ENCODE results near the gene LPAR1. TPM values are rescaled to one million over a fixed set of nuclear protein-coding genes. Genes with fewer than 3 reads are reported as not detected.

Gene LPAR1
- total RNA-seq, 1 donor from 2014 or later: 61.3 TPM

- DNase-seq (ENCODE audit: low read depth): no peak
Measured at GRCh38 chr9:111001526-111001925, 36.7 kb downstream of the LPAR1 start.

DNA sequence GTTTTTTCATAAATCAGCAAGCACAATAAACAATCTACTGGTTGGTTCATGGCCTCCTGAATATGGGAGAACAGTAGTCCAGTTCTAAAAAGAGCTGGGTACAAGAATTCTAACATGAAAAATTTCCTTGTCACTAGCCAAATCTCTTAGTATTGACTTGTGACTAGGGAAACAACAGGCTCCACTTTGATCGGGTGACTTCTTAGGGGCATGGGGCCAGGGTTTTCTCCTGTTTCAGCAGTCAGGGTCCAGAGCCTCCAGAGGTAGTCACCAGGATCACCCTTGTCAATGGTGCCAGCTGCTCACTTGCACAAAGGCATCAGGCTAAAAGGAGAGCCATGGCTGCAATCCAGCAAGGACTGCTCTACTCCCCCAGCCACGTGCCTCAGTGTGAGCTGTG lies 38.1 kb downstream of the LPAR1 start:
- peak; percentile 77 for DNase-seq (ENCODE audit: low read depth)

DNA sequence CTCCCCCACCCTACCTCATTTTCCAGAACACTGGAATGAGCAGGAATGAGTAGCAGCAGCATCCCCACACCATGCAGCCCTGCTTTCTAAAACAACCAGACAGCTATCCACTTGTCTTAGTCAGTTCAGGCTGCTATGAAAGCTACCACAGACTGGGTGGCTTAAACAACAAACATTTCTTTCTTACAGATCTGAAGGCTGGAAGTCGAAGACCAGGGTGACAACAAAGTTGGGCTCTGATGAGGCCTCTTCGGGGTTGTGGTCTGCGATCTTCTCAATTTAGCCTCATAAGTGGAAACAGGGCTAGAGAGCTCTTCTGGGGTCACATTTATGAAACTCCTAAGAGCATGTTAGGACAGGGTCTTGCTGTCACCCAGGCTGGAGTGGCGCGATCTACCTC lies 38.9 kb downstream of the LPAR1 start:
- DNase-seq (ENCODE audit: low read depth): no peak

GRCh38 chr9:110997847-110998246 lies 40.4 kb downstream of the LPAR1 start:
- DNase-seq (ENCODE audit: low read depth): no peak

DNA sequence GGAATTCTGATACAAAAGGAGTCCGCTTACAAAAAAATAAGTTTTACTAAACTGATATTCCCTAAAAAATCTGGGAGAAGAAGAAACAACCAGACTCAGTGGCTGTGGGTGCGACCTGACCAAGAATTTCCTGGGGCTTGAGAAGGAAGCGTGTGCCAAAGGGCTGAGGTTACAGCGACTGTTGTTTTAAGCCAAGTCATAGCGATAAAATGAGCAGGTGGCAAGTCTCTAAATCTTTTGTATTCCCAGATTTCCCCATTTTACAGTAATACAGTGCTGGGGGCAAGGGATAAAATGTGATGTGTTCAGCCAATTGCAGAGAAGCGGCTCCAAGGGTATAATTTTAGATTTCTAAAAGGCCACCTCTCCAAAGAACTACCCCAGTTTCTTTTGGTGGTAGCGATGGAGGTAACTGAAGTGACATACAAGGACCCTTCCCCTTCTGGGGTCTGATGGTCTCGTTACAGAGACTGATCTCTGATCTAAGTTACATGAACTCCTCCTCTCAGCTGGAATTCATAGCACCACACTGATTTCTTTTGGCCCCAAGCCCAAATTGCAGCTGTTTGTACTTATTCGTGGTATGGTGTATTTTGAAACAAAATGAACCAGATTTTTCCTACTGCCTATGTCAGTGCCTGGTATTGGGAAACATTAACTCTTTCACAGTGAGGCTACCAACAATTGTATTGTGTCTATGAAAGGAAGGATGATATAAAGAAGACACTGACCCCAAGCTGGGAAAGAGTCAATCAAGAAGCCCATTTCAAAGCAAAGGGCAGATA lies 41.6 kb downstream of the LPAR1 start:
- peak; percentile 96 for DNase-seq (ENCODE audit: low read depth)

DNA sequence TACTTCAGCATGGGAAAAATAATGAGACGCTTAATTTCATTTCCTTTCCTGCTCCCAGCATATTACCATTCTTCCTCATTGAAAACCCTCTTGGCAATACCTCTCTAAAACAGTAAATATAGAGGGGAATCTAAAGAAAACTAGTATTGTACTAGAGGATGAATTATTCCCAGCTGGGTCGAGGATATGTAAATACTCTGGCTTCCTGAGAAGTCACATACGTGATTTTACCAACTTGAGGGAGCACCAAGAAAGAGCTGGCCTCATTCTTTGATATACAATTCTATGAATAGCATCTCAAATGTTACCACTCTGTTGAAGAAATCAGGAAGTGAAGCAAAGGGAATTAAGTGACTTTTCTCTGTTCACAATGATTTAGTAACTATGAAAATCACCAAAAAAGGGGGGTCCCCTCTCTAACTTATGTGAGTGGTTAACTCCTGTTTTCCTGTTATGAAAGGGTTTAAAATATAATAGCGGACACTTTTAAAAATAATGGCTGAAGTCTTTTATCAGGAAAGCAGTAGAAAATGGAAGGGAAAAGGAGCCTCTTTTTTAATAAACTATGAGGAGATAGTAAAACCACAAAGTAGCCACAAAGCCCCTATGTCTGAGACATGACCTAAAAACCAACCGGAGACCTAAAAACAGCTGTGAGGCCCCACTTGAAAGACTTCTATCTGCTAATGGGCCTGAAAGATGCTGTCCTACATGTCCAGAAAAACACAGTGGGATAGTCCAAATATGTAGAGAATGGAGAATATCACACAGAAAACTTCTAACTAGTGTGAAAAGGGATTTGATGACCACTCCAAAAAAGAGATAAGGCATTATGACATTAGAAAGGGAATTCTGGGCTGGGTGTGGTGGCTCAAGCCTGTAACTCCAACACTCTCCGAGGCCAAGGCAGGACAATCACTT lies 42.6 kb downstream of the LPAR1 start:
- peak; percentile 80 for DNase-seq (ENCODE audit: low read depth)

GRCh38 chr9:110994771-110995241 lies 43.5 kb downstream of the LPAR1 start:
- peak; percentile 53 for DNase-seq (ENCODE audit: low read depth)

DNA sequence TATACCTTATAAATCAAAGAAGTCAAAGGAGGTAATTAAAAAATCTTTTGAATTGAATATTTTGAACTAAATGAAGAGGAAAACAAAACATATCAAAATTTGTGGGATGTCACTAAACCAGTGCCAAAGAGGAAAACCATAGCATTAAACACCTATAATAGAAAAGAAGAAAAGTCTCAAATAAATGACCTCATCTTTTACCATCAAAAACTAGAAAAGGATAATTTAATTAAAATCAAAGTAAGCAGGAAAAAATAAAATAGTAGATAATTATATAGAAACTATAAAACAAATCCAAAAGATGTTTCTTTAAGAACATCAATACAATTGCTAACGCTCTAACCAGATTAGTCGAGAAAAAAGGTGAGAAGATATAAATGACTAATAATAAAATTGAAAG lies 47.8 kb downstream of the LPAR1 start:
- DNase-seq (ENCODE audit: low read depth): no peak

GRCh38 chr9:110986529-110986928 lies 51.7 kb downstream of the LPAR1 start:
- no peak for DNase-seq (ENCODE audit: low read depth)

DNA sequence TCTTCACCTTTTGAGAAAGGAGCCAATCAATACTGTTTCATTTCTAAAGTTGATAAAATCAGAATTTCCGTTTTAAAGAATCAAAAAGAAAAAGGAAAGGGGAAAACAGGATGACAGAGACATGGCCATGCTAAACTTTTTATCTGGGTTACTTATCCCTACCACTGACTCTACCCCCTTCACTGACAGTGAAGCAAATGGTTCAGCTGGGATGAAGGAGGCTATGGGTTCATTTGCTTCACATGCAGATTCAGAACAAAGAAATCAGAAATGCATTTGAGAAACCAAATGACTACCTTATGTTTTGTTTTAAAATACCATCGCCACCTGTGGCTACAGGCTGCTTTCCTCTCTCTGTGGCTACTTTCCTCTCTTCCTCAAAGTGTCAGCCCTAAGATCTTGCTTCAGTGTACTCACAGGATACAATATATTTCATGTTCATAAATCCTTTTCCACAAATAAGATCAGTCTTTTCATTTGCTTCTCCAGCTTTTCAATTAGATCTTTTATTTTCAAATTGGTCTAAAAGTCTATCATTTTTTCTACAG lies 53.3 kb downstream of the LPAR1 start:
- DNase-seq (ENCODE audit: low read depth): no peak

DNA sequence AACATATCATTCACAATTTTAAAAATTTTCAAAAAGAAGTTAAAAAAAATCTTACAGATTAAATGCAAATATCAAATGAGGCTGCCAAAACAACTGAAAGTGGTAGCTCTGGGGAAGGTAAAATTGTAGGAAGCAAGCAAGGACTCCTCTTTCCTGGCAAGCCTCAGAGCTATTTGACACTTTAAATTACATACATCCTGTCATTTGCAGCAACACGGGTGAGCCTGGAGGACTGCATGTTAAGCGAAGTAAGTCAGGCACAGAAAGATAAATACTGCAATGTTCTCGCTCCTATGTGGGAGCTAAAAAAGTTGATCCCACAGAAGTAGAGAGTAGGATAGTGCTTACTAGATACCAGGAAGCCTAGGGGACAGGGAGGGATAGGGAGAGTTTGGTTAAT lies 58.0 kb downstream of the LPAR1 start:
- no peak for DNase-seq (ENCODE audit: low read depth)

- DNase-seq (ENCODE audit: low read depth): no peak
Measured at GRCh38 chr9:110979636-110980035, 58.6 kb downstream of the LPAR1 start.

DNA sequence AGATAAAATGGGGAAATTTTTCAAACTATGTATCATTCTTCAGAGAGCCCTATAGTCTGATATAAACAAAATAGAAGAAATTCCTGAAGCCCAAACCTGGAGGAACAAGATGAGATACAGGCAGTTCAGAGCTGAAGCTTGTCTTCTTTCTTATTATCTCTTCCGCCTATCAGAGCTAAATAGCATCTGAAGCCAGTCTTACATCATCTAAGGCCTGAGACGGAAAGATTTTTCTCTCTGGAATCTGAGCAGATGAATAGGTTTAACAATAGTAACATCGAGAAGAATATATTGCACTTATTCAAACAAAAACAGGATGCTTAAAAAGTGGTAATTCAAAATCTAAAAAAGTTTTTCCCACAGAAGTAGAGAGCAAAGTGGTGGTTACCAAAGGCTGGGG lies 59.8 kb downstream of the LPAR1 start:
- no peak for DNase-seq (ENCODE audit: low read depth)

- peak; percentile 92 for DNase-seq (ENCODE audit: low read depth)
Measured at GRCh38 chr9:110977259-110977709, 61.0 kb downstream of the LPAR1 start.

DNA sequence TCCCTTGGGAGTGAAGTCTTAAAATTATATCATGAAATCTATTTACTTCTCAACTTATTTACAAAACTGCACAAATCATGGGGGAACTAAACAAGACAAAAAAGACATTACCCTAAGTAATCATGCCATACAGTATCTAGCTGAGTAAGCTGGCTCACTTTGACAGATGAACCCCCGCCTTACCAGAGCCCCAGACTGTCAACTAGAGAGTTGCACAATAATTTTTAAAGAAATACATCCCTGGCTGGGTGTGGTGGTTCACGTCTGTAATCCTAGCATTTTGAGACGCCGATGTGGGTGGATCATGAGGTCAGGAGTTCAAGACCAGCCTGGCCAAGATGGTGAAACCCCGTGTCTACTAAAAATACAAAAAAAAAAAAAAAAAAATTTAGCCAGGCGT lies 62.3 kb downstream of the LPAR1 start:
- peak; percentile 43 for DNase-seq (ENCODE audit: low read depth)

- no peak for DNase-seq (ENCODE audit: low read depth)
Measured at GRCh38 chr9:110975278-110975677, 63.0 kb downstream of the LPAR1 start.

DNA sequence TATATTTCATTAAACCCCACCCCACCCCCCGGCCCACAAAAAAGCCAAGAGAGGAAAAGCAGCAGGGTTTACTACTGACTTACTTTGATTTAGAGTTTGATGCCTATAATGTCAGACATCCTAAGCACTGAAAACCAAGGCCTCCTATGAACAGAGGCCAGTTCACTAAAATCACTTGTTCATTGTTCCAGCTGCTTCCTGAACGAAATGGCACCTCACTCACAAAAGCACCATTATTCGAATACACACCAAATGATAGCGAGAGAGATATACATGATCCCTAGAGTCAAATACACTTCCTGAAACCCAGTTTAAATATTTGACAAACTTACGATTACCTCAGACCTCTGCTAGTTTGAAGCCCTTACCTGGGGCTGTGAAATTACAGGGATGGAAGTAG lies 66.6 kb downstream of the LPAR1 start:
- DNase-seq (ENCODE audit: low read depth): no peak

- no peak for DNase-seq (ENCODE audit: low read depth)
Measured at GRCh38 chr9:110971234-110971633, 67.0 kb downstream of the LPAR1 start.

DNA sequence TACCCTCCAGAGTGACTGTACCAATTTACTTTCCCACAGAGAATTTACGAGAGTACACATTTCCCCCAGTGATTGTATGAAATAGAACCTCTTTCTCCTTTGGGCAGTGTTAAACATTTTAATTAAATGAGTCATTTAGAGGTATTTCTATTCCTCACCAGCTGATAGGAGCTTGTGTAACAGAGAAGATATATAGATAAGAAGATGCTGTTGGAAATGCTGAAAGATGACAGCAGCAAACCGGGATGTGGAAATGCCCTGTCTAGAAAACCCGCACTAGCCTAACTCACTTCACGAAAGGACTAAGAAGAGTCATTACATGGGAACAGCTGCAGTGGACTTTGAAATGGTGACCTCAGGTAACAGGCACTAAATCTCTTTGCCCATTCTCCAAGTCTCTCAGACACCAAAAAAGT lies 68.3 kb downstream of the LPAR1 start:
- DNase-seq (ENCODE audit: low read depth): peak; percentile 64

DNA sequence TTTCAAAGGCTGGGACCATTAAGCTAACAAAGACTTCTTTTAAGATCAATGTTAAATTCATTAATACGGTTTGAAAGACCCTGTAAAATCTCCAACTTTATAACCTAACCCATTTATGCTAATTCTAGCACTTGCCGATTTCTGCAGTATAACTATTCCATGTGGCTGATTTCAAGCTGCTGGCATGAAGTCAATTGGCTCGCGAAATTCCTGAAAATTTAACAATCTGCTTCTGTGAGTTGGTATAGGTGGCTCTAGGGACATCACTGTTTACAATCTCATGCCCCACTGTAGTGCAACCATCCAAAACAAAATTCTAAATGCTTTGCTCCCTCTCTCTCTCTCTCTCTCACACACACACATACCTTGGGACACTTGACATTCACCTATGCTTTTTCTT lies 70.2 kb downstream of the LPAR1 start:
- no peak for DNase-seq (ENCODE audit: low read depth)

DNA sequence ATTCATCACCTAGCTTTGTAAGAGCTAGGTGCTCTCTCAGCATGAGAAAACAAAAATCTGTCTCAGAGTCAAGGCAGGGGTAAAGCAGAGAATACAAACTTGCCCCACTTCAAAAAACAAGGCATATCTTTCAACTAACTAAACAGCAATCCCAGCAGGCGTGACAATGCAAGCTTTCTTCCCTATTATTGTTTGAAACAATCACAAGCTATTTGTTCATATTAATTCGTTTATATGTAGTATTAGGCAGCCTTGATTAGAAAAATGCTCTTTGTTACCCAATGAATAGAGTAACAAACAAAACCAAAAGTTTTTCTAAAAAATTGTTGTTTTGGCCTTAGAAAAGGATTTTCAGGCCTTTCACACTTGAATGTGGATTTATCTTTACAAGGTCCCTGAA lies 71.1 kb downstream of the LPAR1 start:
- no peak for DNase-seq (ENCODE audit: low read depth)

GRCh38 chr9:110960288-110960687 lies 78.0 kb downstream of the LPAR1 start:
- no peak for DNase-seq (ENCODE audit: low read depth)

Data from myocyte (in vitro differentiated cells).